Endothelial cell (in vitro differentiated cells): ENCODE data around the gene KPNA1. TPM values are rescaled to one million over a fixed set of nuclear protein-coding genes. Genes with fewer than 3 reads are reported as not detected.

Source experiments
- DNase-seq: peaks from one replicate; pipeline ENCODE4 v3.0.0; 2021; ENCODE audit warnings: low spot score
- H3K27ac Mint-ChIP-seq: one replicate; pipeline ENCODE4 v1.8.0; 2021; ENCODE audit warnings: mixed read lengths, inconsistent platforms; ENCODE audit not compliant: unreplicated experiment
- H3K27me3 Mint-ChIP-seq: one replicate; pipeline ENCODE4 v1.8.0; 2021; ENCODE audit warnings: mild to moderate bottlenecking, moderate library complexity, mixed read lengths, inconsistent platforms; ENCODE audit not compliant: unreplicated experiment
- H3K36me3 Mint-ChIP-seq: one replicate; pipeline ENCODE4 v1.8.0; 2021; ENCODE audit warnings: mild to moderate bottlenecking, low read depth, mixed read lengths, inconsistent platforms; ENCODE audit not compliant: unreplicated experiment
- H3K4me1 Mint-ChIP-seq: one replicate; pipeline ENCODE4 v1.8.0; 2021; ENCODE audit warnings: mild to moderate bottlenecking, mixed read lengths, inconsistent platforms; ENCODE audit not compliant: unreplicated experiment
- H3K4me3 Mint-ChIP-seq: one replicate; pipeline ENCODE4 v1.8.0; 2021; ENCODE audit warnings: mild to moderate bottlenecking, mixed read lengths, inconsistent platforms; ENCODE audit not compliant: unreplicated experiment
- H3K9me3 Mint-ChIP-seq: one replicate; pipeline ENCODE4 v1.8.0; 2021; ENCODE audit warnings: mixed read lengths, inconsistent platforms; ENCODE audit not compliant: unreplicated experiment
- total RNA-seq: library from RNA; stranded (reverse); fragmentation: NEBNext Ultra II Directional; extraction: Animal tissue kit (Norgen Biotek cat#: 25700); gene quantifications from one replicate; pipeline ENCODE4 v1.2.1, GENCODE V29; 2021; ENCODE audit not compliant: unreplicated experiment
- TF ChIP-seq, protein P1 (sequence below): fragments of 200-600 bp; sonication (generic); IDR thresholded peaks from one replicate; pipeline ENCODE4 v1.5.0; 2021; ENCODE audit warnings: antibody characterized with exemption; ENCODE audit not compliant: unreplicated experiment

The KPNA1 gene
- total RNA-seq, 1 donor from 2014 or later: 87.2 TPM

DNA sequence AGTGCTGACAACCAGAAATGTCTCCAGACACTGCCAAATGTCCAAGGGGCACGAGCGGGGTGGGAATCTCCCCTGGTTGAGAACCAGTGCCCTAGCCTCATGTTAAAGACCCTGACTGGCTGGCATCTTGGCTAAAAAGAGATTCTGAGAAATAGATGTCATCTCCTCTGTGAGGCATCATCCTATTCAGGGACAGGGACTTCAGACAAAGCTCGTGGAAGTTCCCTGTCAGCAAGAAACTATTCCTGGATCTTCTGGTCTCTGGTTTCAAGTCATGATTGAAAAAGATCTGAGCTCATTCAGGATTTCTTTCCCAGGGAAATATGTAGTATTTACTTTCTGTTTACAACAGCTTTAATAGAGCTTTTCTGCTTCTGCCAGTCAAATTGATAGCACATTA is 109.7 kb downstream of the KPNA1 start:
- no peak for DNase-seq
- no peaks in the 10 kb centered on the region for H3K27me3 Mint-ChIP-seq
- H3K4me3 Mint-ChIP-seq: no peak overlapping the region
- H3K4me1 Mint-ChIP-seq: peaks cover 8% of the 10 kb centered on the region
- peaks cover 5% of the 10 kb centered on the region for H3K36me3 Mint-ChIP-seq
- no peaks in the 10 kb centered on the region for H3K9me3 Mint-ChIP-seq
- TF ChIP-seq, protein P1, sequence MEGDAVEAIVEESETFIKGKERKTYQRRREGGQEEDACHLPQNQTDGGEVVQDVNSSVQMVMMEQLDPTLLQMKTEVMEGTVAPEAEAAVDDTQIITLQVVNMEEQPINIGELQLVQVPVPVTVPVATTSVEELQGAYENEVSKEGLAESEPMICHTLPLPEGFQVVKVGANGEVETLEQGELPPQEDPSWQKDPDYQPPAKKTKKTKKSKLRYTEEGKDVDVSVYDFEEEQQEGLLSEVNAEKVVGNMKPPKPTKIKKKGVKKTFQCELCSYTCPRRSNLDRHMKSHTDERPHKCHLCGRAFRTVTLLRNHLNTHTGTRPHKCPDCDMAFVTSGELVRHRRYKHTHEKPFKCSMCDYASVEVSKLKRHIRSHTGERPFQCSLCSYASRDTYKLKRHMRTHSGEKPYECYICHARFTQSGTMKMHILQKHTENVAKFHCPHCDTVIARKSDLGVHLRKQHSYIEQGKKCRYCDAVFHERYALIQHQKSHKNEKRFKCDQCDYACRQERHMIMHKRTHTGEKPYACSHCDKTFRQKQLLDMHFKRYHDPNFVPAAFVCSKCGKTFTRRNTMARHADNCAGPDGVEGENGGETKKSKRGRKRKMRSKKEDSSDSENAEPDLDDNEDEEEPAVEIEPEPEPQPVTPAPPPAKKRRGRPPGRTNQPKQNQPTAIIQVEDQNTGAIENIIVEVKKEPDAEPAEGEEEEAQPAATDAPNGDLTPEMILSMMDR: no peak
- H3K27ac Mint-ChIP-seq: no peak overlapping the region

DNA sequence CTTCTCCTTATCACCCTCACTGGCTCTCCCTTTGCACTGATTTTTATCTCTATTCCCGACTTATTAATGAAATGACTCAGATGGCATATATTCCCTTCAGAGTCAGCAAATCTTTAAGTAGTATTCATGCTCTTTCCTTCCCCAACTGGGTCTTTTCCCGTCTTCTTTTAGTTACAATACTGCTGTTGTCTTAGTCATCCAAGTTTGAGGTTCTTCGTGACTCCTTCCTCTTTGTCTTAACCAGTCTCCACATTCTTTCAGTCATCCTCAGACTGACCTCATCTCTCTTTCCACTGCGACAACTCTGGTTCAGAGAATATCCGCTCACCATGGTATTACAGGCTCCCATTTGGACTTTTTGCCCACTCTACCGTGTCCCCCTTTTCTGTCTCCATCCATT is 111.2 kb downstream of the KPNA1 start:
- no peaks in the 10 kb centered on the region for H3K27me3 Mint-ChIP-seq
- H3K27ac Mint-ChIP-seq: no peak overlapping the region
- no peaks in the 10 kb centered on the region for H3K9me3 Mint-ChIP-seq
- DNase-seq: no peak
- peaks cover 8% of the 10 kb centered on the region for H3K4me1 Mint-ChIP-seq
- no peaks in the 10 kb centered on the region for H3K36me3 Mint-ChIP-seq
- TF ChIP-seq, protein P1: no peak
- no peak overlapping the region for H3K4me3 Mint-ChIP-seq

DNA sequence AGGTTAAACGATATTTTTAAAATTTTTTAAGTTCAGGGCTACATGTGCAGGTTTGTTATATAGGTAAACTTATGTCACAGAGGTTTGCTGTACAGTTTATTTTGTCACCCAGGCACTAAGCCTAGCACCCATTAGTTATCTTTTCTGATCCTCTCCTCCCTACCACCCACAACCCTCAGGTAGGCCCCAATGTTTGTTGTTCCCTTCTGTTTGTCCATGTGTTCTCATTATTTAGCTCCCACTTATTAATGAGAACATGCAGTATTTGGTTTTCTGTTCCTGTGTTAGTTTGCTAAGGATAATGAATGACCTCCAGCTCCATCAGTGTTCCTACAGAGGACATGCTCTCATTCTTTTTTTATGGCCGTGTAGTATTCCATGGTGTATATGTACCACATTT is 115.8 kb downstream of the KPNA1 start:
- no peaks in the 10 kb centered on the region for H3K4me1 Mint-ChIP-seq
- H3K27ac Mint-ChIP-seq: no peak overlapping the region
- no peak for DNase-seq
- no peak overlapping the region for H3K4me3 Mint-ChIP-seq
- H3K27me3 Mint-ChIP-seq: peaks cover 3% of the 10 kb centered on the region
- H3K9me3 Mint-ChIP-seq: no peaks in the 10 kb centered on the region
- TF ChIP-seq, protein P1: no peak
- no peaks in the 10 kb centered on the region for H3K36me3 Mint-ChIP-seq

DNA sequence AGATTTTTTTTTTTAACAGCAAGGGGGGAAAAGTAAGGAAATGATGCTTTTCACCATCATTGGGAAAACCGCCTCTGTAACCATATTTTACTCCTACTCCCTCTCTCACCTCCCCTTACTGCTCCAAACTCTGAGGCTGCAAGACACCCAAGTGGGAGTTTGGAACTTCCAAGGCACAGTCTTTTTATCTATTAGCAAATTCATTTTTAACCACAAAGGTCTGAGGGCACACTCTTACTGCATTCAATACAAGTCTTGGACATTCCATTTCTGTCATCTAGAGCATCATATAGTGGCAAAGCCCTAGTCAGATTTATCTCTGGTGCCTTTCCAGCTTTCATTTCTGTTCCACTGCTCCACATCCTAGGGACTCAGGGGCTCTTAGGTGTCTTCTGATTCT is 117.5 kb downstream of the KPNA1 start:
- H3K9me3 Mint-ChIP-seq: no peaks in the 10 kb centered on the region
- DNase-seq: no peak
- H3K36me3 Mint-ChIP-seq: no peaks in the 10 kb centered on the region
- H3K4me3 Mint-ChIP-seq: no peak overlapping the region
- H3K27ac Mint-ChIP-seq: no peak overlapping the region
- no peaks in the 10 kb centered on the region for H3K4me1 Mint-ChIP-seq
- peaks cover 3% of the 10 kb centered on the region for H3K27me3 Mint-ChIP-seq
- TF ChIP-seq, protein P1: no peak

DNA sequence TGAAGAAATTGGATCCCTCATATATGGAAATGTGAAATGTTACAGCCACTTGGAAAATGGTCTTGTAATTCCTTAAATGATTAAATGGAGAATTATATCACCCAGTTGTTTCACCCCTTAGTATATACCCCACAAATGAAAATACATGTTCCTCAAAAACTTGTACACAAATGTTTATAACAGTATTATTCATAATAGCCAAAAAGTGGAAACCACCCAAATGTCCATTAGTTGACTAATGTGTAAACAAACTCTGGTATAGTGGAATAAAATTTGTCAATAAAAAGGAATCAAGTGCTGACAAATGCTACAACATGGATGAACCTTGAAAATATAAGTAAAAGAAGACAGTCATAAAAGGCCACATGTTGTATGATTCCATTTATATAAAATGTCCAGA is 118.2 kb downstream of the KPNA1 start:
- H3K4me3 Mint-ChIP-seq: no peak overlapping the region
- no peaks in the 10 kb centered on the region for H3K4me1 Mint-ChIP-seq
- TF ChIP-seq, protein P1: no peak
- no peak for DNase-seq
- H3K36me3 Mint-ChIP-seq: no peaks in the 10 kb centered on the region
- peaks cover 3% of the 10 kb centered on the region for H3K27me3 Mint-ChIP-seq
- no peaks in the 10 kb centered on the region for H3K9me3 Mint-ChIP-seq
- no peak overlapping the region for H3K27ac Mint-ChIP-seq
